HCT116 (cell line): ENCODE measurements around the gene GPC5. TPM values are rescaled to one million over a fixed set of nuclear protein-coding genes. Genes with fewer than 3 reads are reported as not detected.

Experiments used
- ATAC-seq: fragments of 200-7000 bp; cut with Tn5 transposase; 2 replicates; pipeline ENCODE4 v1.9.1; 2020; ENCODE audit warnings: mild to moderate bottlenecking, moderate library complexity
- BruUV-seq: library from RNA; stranded (reverse); fragments of 400-500 nt; replicated peaks from 2 replicates; lab custom pipeline; 2021; lab: Mats Ljungman, UMichigan
- CTCF ChIA-PET: fragments of 300-600 bp; sonication (Branson Sonifier 250); formaldehyde crosslinking; loops from one replicate; lab custom pipeline; 2021; ENCODE audit warnings: antibody characterized with exemption; lab: Charles Lee
- POLR2A ChIA-PET: fragments of 300-600, 350-600 bp; sonication (Branson Sonifier 250); formaldehyde crosslinking; loops from one replicate; lab custom pipeline; 2021; ENCODE audit warnings: antibody characterized with exemption; lab: Charles Lee
- RAD21 ChIA-PET, 2 experiments: fragments of 300-600 bp; sonication (Branson Sonifier 250); formaldehyde crosslinking; loops; one replicate each; lab custom pipeline; 2023; ENCODE audit warnings: low total read pairs in 2 of 2; ENCODE audit not compliant: uncharacterized antibody in 2 of 2, unreplicated experiment in 2 of 2, low non-redundant PET in 1 of 2; lab: Charles Lee
- DNase-seq: peaks from one replicate; pipeline ENCODE4 v3.0.0-alpha.2; 2010; ENCODE audit warnings: low read depth, low spot score
- H2AFZ ChIP-seq: fragments of 200-600 bp; shearing (Covaris generic), sonication (generic); 2 replicates; pipeline ENCODE4 v1.6.1; 2017; ENCODE audit warnings: low read depth, mixed run types, mixed read lengths, antibody characterized with exemption, low read length; ENCODE audit not compliant: poor library complexity, severe bottlenecking
- H3K27ac ChIP-seq: 2 replicates; pipeline ENCODE4 v1.5.1; 2012; ENCODE audit warnings: low read depth, low read length
- H3K27me3 ChIP-seq: fragments of 200-600 bp; sonication (generic); 2 replicates; pipeline ENCODE4 v1.6.1; 2016; ENCODE audit warnings: mixed run types, low read length, mixed read lengths; ENCODE audit not compliant: insufficient read depth
- H3K36me3 ChIP-seq, 2 experiments: fragments of 200-500 bp in 1 of 2; fragments of 200-600 bp in 1 of 2; sonication (Bioruptor generic) in 1 of 2; sonication (generic) in 1 of 2; 2 replicates each; pipeline versions ENCODE4 v1.5.1 to v1.6.1; 2014 to 2016; ENCODE audit warnings: low read length in 2 of 2, inconsistent platforms in 1 of 2, mixed read lengths in 1 of 2, mixed run types in 1 of 2; ENCODE audit not compliant: insufficient read depth in 2 of 2, control insufficient read depth in 1 of 2
- H3K4me1 ChIP-seq, 2 experiments: fragments of 200-600 bp in 1 of 2; sonication (generic) in 1 of 2; 2 replicates each; pipeline versions ENCODE4 v1.5.1 to v1.6.1; 2012 to 2017; ENCODE audit warnings: low read length in 2 of 2, inconsistent platforms in 1 of 2, mild to moderate bottlenecking in 1 of 2, mixed read lengths in 1 of 2, mixed run types in 1 of 2, moderate library complexity in 1 of 2; ENCODE audit not compliant: insufficient read depth in 2 of 2, control insufficient read depth in 1 of 2
- H3K4me2 ChIP-seq: fragments of 200-600 bp; sonication (generic); 2 replicates; pipeline ENCODE4 v1.6.1; 2017; ENCODE audit warnings: mixed run types, low read length, mixed read lengths
- H3K4me3 ChIP-seq, 2 experiments: fragments of 200-600 bp in 1 of 2; sonication (generic) in 1 of 2; replicated peaks in 1 of 2; 2 replicates each; pipeline ENCODE4 v1.5.1; 2011 to 2016; ENCODE audit warnings: low read length in 2 of 2, control low read depth in 1 of 2, low read depth in 1 of 2, mild to moderate bottlenecking in 1 of 2, mixed read lengths in 1 of 2, mixed run types in 1 of 2
- H3K79me2 ChIP-seq: fragments of 200-600 bp; sonication (generic); 2 replicates; pipeline ENCODE4 v1.6.1; 2017; ENCODE audit warnings: mild to moderate bottlenecking, mixed run types, low read length, moderate library complexity, mixed read lengths; ENCODE audit not compliant: insufficient read depth
- H3K9ac ChIP-seq: fragments of 200-600 bp; sonication (generic); 2 replicates; pipeline ENCODE4 v1.6.1; 2016; ENCODE audit warnings: low read length, mixed read lengths
- H3K9me2 ChIP-seq: fragments of 200-600 bp; sonication (generic), shearing (Covaris generic); 2 replicates; pipeline ENCODE4 v1.6.1; 2017; ENCODE audit warnings: mixed run types, mild to moderate bottlenecking, moderate library complexity; ENCODE audit not compliant: insufficient read depth
- H3K9me3 ChIP-seq, 2 experiments: fragments of 200-500 bp in 1 of 2; fragments of 200-600 bp in 1 of 2; sonication (Bioruptor generic) in 1 of 2; sonication (generic) in 1 of 2; 2 replicates each; pipeline ENCODE4 v1.6.1; 2014 to 2017; ENCODE audit warnings: low read length in 2 of 2, mixed read lengths in 2 of 2, inconsistent platforms in 1 of 2, low read depth in 1 of 2, mild to moderate bottlenecking in 1 of 2, mixed run types in 1 of 2, moderate library complexity in 1 of 2; ENCODE audit not compliant: control insufficient read depth in 1 of 2, insufficient read depth in 1 of 2
- H4K20me1 ChIP-seq: fragments of 200-600 bp; sonication (generic), shearing (Covaris generic); 2 replicates; pipeline ENCODE4 v1.6.1; 2017; ENCODE audit warnings: mixed run types, mild to moderate bottlenecking, moderate library complexity; ENCODE audit not compliant: insufficient read depth
- CBX3 ChIP-seq: IDR thresholded peaks from 2 replicates; pipeline ENCODE4 v1.6.1; 2012; ENCODE audit warnings: low read depth
- CEBPB ChIP-seq: IDR thresholded peaks from 2 replicates; pipeline ENCODE4 v1.6.1; 2012; ENCODE audit warnings: low read depth
- EGR1 ChIP-seq: IDR thresholded peaks from 2 replicates; pipeline ENCODE4 v1.6.1; 2012; ENCODE audit warnings: low read depth
- EZH2 ChIP-seq: fragments of 200-600 bp; sonication (generic); IDR thresholded peaks from 2 replicates; pipeline ENCODE4 v1.6.1; 2017; ENCODE audit warnings: antibody characterized with exemption, mixed run types
- FOSL1 ChIP-seq: IDR thresholded peaks from 2 replicates; pipeline ENCODE4 v1.6.1; 2012; ENCODE audit warnings: low read depth
- SIN3A ChIP-seq: IDR thresholded peaks from 2 replicates; pipeline ENCODE4 v1.6.1; 2012; ENCODE audit warnings: low read depth
- SRF ChIP-seq: IDR thresholded peaks from 2 replicates; pipeline ENCODE4 v1.6.1; 2012; ENCODE audit warnings: low read depth
- TCF7L2 ChIP-seq: IDR thresholded peaks from 2 replicates; pipeline ENCODE4 v1.7.0; 2011; ENCODE audit warnings: borderline replicate concordance, inconsistent platforms; ENCODE audit not compliant: insufficient read depth, insufficient read length; ENCODE audit errors: extremely low read depth
- YY1 ChIP-seq: IDR thresholded peaks from 2 replicates; pipeline ENCODE4 v1.6.1; 2011; ENCODE audit warnings: low read length, low read depth, moderate library complexity, mild to moderate bottlenecking; ENCODE audit not compliant: insufficient replicate concordance; ENCODE audit errors: extremely low read depth
- intact Hi-C: fragments of 100-400 bp; cut with micrococcal nuclease; formaldehyde crosslinking; loops from 2 replicates; pipeline ENCODE4 v1.10.0; 2022
- total RNA-seq: library from RNA; stranded (reverse); gene quantifications from one replicate; pipeline ENCODE4 v1.2.1, GENCODE V29; 2021; ENCODE audit not compliant: unreplicated experiment

GPC5 gene
- total RNA-seq, 1 experiment from 2014 or later = not detected

DNA sequence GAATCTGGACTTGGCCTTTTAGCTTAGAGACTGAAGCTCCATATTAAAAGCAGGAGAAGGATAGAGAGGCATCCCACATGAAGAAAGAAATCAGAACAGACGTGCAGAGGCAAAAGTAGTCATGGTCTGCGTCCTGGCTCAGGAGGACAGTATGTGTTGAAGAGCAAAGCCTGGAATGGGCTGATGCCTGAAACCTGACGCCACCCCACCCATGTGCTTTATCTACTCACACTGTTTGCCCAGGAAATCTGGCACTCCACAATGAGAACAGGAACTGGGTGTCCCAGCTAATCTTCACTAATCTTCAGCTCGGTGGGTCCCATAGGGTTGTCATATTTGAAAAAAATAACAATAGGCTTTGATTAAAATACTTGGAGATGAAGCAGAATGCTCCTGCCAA is 1279.2 kb downstream of the GPC5 start:
- ATAC-seq (no peak), DNase-seq (no peak)
- no peak overlapping the region for H2AFZ ChIP-seq
- intact Hi-C loops = no loop called here
- peaks cover 2 to 14% of the 10 kb centered on the region in 2 experiments; a peak in 2 of 4 replicates for H3K9me3 ChIP-seq
- no peaks in the 10 kb centered on the region for H3K79me2 ChIP-seq
- H3K9ac ChIP-seq = no peak overlapping the region
- H3K9me2 ChIP-seq = no peaks in the 10 kb centered on the region
- no peaks in the 10 kb centered on the region for H4K20me1 ChIP-seq
- POLR2A ChIA-PET = no interaction called here
- TF ChIP-seq YY1 (no peak), SIN3A (no peak), FOSL1 (no peak), EZH2 (no peak)
- H3K36me3 ChIP-seq = no peaks in the 10 kb centered on the region
- no peak overlapping the region for H3K4me3 ChIP-seq
- H3K27me3 ChIP-seq = no peaks in the 10 kb centered on the region
- no peaks in the 10 kb centered on the region for H3K4me1 ChIP-seq
- RAD21 ChIA-PET = no interaction called here
- no peak overlapping the region for H3K4me2 ChIP-seq
- no peak overlapping the region for H3K27ac ChIP-seq
- no TSS peak for BruUV-seq
- CTCF ChIA-PET = no interaction called here

DNA sequence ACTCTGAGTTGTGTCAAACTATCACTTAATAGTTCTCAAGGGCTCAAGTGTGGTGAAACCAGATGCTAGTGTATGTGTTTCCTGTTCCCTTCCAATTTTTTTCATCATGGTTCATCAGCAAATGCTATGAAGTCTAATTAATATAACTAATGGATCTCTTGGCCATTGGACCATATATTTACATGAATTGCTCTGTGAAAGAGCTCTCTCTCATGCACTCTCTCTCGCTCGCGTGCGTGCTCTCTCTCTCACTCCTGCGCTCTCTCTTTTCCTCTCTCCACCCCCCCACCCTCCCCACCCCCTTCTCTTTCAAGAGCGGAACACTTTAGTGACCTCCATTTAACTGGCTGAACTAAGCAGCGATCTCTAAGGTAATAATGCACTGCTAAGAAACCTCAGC is 1281.2 kb downstream of the GPC5 start:
- no peak overlapping the region for H3K9ac ChIP-seq
- no peaks in the 10 kb centered on the region for H3K36me3 ChIP-seq
- no peak overlapping the region for H3K27ac ChIP-seq
- ChIA-PET CTCF (no interaction called here), POLR2A (no interaction called here), RAD21 (no interaction called here)
- H3K4me1 ChIP-seq = no peaks in the 10 kb centered on the region
- intact Hi-C loops = no loop called here
- H3K79me2 ChIP-seq = no peaks in the 10 kb centered on the region
- TF ChIP-seq SRF (no peak), TCF7L2 (no peak), EGR1 (no peak), CBX3 (no peak), CEBPB (no peak), FOSL1 (no peak)
- no peak overlapping the region for H3K4me2 ChIP-seq
- peaks cover 5 to 7% of the 10 kb centered on the region in 2 experiments; a peak in 2 of 4 replicates for H3K9me3 ChIP-seq
- DNase-seq (no peak), ATAC-seq (no peak)
- no peaks in the 10 kb centered on the region for H3K27me3 ChIP-seq
- no peak overlapping the region for H2AFZ ChIP-seq
- BruUV-seq = no TSS peak
- no peaks in the 10 kb centered on the region for H3K9me2 ChIP-seq
- no peaks in the 10 kb centered on the region for H4K20me1 ChIP-seq
- no peak overlapping the region for H3K4me3 ChIP-seq
